Central memory CD4-positive, alpha-beta T cell (primary cell): ENCODE data around the gene SPCS1.
"Not testable (repeated sequence)": the region's sequence is repeated elsewhere in the genome, so short reads cannot be mapped to it uniquely, and the experiment has no call there.

Experiments used
- DNase-seq: peaks from one replicate; pipeline ENCODE4 v3.0.0; 2022

Gene SPCS1

DNA sequence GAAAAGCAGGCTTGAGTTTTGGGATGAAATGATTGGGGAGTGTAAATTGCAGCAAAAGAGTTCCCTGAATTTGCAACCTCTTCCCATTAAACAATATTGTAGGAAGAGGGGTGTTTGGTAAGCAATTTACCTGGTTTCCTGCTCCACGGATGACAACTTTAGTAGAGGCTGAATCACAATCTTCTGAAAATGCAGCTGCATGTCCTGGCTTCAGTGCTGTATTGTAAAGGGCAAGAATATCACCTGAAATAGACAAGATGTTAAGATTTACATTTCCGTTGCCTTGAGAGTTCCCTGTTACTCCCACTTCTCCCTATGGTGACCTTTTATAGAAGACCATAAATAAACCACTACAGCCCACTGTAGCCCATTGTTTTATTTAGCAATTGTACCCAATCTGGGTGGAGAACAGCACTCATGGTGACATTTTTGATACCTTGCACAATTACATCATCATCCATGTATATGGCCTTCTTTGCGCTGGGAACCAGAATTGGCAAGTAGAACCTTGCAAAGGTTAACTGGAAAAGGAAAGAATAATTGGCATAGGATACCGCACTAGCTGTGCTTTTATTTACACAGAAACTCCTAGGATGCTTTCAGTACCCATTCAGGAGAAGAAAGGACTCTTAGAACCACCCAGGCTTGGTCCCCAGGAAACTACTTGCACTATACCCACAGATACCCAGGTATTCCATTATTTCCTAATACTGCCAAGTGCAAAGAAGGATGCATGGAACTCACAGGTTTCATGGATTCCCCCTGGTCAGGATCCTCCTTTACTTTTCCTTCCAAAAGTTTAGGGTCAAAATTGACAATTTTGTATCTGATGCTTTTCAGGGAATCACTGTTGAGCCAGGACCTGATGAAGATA is 9.9 kb upstream of the SPCS1 start:
- no peak for DNase-seq

DNA sequence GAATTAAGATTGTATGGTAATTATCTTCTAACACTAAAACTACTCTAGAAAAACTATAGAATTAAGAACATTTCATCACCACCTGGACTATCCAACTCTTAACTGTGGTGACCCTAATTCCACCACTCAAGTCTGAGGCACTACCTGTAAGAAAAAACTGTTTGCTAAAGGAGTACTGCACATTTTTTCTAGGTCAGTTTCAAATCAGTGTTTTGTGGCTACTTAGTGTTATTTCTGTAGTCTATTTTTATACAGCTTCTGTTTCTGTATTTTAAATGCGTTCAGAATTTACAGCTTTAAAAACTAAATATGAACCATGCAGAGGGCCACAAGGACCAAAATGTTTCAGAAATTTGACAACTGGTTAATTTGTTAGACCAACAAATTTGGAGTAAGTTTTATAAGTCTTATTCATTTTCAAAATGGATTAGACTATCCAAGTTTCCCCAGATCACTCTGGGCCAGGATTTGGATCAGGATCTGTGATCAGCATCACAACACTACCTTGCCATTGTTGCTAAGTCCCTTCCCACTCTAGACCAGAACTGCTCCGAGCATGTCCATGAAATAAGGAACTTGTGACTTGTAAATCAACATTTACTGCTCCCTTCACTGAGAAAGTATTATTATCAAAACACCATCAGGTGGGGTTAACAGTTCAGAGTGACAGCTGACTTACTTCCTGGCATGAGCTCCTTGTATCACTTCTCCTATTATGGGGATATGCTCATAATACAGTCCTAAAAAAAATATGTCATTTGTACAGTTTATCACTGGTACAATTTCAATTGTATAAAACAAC is 8.9 kb upstream of the SPCS1 start:
- no peak for DNase-seq

DNA sequence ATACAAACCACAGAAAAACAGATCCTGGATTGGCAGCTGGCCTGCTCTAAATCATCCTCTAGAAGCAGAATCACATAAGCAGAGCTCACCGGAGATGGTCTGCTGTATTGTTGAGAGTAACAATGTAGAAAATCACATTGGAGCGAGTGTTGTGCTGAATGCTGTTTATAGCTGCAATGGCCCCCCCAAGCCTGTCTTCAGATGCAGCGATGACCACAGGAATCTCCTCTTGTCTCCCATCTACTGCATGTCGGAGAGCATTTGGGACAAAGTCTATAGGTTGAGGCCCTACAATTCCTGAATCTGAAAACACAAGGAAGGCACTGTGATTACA is 8.3 kb upstream of the SPCS1 start:
- no peak for DNase-seq

DNA sequence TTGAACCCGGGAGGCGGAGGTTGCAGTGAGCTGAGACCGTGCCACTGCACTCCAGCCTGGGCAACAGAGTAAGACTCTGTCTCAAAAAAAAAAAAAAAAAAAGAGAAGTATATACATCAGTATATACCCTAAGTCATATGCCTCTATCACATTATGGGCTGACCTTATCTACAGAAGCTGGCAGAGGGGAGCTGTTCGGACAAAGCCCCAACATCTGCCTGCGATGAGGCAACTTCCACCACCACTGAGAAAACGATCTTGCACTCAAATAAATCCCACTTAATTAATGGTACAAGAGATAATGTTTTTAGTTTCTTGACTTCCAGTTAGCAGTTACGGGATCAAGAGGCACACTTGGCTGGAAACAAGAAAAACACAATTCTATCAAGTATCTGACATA is 2.6 kb upstream of the SPCS1 start:
- DNase-seq, result no peak

DNA sequence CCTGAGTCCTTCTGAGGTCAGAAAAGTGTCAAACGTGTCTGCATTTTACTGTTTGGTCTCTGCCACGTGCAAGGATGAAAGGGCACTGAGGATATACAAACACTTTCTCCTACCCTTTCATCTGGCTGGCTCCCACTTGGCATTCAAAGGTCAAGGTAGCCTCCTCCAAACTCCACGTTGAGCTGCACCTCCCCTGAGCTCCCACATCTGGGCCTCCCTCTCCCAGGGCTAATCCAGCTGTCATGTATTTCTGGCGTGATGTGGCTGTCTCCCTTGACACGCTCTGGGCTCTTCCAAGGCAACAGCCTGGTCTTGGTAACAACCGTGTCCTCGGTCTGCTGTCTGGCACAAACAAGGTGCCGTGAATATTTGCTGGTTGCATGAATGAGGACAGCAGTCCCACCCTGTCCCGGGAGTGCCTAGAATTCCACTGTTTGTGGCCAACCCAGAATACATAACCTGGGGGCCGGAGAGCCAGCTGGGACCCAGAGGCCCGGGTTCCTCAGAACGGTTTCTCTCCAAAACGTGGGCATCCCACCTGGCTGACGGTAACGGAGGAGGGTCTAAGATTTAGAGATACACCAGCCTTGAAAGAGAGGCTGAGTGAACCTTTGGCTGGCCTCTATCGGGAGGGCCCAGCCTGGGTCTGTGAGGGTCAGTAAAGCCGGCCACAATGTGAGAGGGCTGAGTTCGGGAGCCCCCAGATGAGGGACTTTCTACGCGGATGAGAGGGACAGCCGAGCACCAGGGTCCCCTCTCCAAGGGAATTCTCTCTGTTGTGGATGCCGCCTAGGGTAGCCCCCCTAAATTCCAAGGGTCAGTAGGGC is 1.1 kb upstream of the SPCS1 start:
- DNase-seq, result no peak

DNA sequence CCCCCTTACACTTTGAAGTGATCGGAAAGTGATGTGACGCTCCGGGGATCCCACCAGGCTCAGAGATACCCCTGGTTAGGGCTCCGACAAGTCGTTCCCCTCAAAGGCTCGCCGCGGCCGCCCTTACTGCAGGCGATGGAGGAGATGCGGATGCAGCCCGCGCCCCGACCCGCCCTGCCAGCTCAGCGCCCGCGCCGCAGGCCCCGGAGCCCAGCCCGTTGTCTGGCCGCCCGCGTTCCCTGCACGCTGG is 543 bp upstream of the SPCS1 start:
- DNase-seq, result no peak

DNA sequence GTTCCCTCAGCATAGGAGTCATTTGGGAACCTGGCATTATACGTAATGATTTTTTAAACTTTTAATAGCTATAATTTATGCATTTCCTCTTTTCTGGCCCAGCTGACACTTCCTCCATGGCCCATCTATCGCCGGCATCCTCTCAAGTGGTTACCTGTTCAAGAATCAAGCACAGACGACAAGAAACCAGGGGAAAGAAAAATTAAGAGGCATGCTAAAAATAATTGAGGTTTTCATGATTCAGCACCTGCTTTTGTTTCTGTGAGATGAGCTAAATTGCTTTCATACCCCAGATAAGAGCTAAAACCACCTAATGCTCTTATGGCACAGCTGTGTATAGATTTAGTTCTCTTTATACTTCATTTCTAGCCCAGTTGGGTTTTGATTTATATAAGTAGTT is 1.7 kb downstream of the SPCS1 start:
- no peak for DNase-seq

DNA sequence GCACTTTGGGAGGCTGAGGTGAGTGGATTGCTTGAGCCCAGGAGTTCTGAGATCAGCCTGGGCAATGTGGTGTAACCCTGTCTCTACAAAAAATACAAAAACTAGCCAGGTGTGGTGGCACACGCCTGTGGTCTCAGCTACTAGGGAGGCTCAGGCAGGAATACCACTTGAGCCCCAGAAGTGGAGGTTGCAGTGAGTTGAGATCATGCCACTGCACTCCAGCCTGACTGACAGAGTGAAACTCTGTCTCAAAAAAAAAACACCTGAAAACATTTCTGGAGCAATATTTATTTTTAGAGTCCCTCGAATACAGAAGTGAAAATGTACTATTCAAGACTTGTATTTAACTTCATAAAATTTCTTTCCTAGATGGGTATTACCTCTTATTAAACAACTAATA is 4.6 kb downstream of the SPCS1 start:
- no peak for DNase-seq

DNA sequence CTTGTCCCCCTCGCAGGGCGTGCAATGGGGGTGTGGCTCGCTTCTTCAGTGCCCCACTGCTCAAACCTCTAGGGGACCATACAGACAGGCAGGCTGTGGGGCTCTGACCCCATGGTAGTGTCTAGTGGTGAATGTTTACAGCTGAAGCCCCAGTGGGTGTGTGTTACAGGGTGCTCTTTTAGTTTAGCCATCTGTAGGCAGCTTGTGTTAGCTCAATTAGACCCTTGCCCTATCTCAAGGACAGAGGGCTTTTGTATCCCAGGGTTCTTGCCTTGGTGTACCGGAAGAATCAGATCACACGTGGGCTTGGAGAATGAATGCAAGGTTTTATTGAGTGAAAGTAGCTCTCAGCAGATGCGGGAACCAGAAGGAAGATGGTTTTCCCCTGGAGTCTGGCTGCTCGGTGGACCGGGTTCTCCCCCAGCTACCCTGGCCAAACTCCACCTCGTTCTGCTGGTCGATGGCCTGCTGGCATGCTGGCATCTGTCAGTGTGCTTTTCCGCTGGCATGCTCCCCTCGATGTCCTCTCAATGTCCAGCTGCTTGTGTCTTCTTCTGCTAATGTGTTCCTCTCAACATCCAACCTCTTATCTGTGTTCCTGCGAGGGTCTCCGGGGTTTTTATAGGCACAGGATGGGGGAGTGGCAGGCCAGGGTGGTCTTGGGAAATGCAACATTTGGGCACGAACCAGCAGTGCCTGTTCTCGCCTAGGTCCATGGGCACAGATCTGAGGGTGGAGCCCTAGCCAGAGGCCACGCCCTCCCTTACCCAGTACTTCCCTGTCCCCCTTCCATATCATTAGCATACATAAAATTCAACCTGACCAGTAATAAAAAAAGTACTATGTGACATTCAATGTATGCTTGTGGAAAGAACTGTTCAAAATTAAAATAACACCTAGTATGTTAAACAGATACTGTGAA is 6.6 kb downstream of the SPCS1 start:
- DNase-seq, result no peak

DNA sequence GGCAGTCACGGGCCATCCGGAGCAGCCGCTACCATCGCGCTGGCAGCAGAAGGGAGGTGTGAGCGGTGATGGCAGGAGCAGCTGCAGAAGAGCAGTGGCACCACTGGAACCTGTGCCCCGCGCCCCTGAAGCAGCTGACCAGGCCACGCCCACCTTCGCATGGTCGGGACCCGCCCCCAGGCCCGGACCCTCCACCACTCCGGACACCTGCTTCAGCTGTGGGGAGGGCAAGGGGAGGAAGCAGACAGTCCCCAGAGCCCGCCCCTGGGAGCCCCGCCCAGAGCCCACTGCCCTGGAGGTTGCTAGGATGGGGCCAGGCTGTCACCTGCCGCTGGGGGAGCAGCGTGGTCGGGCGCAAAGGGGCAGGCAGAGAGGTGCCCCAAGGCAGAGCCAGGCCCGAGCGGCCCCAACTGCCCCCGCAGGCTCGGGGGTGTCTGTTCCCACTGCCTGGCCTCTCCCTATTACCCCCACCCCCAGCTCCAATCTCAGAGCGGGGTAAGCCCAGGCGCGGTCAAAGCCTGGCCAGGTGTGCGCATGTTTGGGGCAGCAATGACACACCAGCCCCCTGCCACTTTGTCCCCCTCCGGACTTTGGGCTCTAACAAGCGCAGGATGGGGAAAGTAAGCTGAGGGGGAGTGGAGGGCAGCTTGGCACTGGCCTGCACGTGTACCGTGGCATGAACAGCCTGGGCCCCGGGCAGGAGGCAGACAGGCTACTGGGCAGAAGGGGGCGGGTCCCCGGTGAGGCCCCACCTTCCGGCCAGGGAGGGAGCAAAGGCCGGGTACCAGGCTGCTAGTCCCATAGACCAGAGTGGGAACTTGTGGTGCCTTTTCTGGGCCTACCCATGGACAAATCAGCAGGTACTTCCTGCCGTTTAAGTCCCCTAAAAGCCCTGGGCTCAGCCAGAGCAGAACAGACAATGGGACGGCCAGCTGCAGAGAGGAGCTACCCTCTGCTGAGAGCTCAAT is 8.7 kb downstream of the SPCS1 start:
- no peak for DNase-seq

DNA sequence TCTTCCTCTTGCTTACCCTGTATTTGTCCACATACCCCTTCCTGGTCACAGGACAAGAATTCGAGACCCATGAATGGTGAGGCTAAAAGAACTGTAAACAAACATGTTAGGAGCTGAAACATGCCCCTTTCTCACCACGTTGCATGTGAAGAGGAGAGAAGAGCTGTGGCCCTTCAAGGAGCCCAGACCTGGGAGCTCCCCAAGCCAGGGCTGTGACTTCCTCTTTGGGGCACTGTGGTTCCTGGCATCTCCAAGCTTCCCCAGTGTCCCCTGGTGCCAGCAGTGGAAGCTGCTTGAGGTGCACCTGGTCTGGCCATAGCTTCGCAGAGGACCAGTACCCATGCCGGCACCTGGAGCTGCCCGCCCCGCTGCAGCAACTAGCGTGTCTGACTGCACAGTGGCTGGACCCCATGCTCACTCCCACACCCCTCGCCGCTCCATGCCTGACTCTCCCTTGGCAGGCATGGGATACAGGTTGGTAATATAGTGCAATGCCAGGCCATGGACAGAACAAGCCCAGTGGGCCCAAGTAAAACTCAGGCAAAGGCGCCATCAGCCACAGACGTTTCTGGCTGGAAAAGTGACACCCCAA is 9.9 kb downstream of the SPCS1 start:
- DNase-seq, result no peak

DNA sequence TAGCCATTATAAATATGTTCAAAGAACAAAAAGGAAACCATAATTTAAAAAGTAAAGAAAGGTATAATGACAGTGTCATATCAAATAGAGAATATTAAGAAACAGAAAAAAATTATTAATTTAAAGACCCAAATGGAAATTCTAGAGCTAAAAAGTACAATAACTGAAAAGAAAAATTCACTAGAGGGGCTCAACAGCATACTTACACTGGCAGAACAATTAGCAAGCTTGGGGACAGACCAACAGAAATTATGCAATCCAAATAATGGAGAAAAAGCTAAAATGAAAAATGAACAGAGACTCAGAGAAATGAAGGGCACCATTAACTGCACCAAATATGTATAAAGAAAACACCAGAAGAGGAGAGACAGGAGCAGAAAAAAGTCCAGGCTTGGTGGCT is 13.7 kb downstream of the SPCS1 start:
- DNase-seq, result no peak

DNA sequence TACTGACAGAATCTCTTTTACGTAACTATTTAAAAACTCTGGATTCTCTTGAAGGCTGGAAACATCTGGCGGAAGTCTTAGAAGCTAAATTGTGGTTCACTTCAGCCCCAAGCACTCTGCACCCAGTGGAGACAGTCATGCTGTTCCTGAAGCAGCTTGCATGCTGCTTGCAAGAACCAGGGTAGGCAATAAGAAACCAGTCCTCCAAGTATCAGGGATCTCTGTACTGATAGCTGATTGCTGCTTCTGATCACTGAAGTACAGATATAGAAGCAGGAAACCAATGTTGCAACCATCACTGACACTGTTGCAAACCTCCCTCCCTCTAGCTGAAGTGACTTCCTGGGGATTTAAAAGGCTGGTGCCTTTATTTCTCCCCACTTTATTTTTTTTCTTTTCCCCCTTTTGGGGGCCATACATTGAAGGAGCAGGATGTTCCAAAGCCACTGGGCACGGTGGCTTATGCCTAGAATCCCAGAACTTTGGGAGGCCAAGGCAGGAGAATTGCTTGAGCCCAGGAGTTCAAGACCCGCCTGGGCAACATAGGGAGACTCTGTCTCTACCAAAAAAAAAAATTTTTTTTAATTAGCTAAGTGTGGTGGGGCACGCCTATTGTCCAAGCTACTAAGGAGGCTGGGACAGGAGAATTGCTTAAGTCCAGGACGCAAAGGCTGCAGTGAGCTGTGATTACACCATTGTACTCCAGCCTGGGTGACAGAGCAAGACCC is 15.3 kb downstream of the SPCS1 start:
- peak; percentile 29 for DNase-seq

DNA sequence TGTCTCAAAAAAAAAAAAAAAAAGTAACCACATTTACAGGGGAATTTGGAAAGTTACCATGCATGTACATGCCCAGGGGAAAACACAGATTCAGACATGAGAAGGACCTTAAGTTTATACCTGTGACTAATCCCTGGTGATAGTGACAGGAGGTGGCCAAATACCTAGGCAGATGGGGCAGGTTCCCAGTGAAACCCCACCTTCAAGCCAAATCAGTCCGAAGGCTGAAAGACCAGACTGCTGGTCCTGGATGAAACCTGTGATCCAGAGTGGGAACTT is 15.8 kb downstream of the SPCS1 start:
- DNase-seq, result no peak

DNA sequence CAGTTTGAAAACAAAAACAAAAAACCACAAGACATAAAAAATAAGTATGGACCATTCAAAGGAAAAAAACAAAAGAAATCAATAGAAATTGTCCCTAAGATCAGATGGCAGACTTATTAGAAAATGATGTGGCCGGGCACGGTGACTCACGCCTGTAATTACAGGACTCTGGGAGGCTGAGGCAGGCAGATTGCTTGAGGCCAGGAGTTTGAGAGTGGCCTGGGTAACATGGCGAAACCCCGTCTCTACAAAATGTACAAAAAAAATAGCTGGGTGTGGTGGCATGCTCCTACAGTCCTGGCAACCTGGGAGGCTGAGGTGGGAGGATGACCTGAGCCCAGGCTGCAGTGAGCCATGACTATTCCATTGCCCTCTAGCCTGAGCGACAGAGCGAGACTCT is 16.6 kb downstream of the SPCS1 start:
- DNase-seq, result no peak

DNA sequence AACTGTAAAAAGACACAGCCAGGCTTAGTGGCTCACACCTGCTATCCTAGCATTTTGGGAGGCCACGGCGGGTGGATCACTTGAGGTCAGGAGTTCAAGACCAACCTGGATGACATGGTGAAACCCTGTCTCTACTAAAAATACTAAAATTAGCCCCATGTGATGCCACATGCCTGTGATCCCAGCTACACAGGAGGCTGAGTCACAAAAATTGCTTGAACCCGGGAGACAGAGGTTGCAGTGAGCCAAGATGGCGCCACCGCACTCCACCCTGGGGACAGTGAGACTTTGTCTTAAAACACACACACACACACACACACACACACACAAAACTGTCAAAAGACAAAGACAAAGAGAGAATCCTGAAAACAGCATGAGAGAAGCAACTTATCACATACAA is 18.0 kb downstream of the SPCS1 start:
- no peak for DNase-seq

DNA sequence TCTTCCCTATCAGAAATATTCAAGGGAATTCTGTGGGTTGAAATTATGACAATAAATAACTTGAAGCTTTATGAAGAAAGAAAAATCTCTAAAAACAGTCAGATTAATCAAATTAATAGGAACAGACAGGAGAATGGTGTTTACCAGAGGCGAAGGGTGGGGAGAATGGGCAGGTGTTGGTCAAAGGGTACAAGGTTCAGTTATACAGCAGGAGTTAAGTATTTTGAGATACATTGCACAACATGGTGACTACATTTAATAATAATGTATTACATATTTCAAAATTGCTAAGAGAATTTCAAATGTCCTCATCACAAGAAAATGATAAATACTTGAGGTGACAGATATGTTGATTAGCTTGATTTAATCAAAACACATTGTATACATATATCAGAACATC is 18.6 kb downstream of the SPCS1 start:
- DNase-seq, result no peak

DNA sequence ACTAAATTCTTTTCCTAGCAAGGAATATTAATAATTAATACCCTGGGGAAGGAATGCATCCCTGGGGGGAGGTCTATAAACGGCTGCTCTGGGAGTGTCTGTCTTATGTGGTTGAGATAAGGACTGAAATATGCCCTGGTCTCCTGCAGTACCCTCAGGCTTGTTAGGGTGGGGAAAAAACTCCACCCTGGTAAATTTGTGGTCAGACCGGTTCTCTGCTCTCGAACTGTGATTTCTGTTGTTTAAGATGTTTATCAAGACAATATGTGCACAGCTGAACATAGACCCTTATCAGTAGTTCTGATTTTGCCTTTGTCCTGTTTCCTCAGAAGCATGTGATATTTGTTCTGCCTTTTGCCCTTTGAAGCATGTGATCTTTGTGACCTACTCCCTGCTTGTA is 22.8 kb downstream of the SPCS1 start:
- not testable (repeated sequence) for DNase-seq

DNA sequence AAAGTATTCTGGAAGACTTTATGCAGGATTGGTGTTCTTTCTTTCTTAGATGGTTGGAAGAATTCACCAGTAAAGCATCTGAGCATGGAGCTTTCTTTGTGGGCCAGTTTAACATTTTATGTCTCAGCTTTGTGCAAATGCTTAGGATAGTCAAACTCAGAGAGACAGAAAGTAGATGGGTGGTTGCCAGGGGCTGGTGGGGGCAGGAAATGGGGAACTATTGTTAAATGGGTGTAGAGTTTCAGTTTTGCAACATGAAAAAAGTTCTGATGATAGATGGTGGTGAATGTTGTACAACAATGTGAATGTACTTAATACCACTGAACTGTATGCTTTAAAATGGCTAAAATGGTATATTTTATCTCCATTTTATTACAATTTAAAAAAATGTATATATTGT is 24.8 kb downstream of the SPCS1 start:
- no peak for DNase-seq

DNA sequence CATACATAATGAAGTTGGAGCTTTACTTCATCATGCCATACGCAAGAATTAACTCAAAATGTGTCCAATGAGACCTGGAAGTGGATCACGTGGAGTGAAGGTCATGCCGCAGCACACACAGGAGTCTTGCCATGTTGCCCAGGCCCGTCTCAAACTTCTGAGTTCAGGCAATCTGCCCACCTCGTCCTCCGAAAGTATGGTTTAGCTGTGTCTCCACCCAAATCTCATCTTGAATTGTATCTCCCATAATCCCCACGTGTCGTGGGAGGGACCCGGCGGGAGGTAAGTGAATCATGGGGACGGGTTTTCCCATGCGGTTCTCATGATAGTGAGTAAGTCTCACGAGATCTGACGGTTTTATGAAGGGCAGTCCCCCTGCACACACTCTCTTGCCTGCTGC is 25.7 kb downstream of the SPCS1 start:
- DNase-seq, result no peak
